Epithelial cell of esophagus (primary cell): Measurements from ENCODE around the gene FHIP2A.
A peak's percentile ranks its signal among the peaks of the same experiment; 100 is the strongest.

Experiments
- DNase-seq: peaks from one replicate; pipeline ENCODE4 v3.0.0; 2010; ENCODE audit warnings: low read depth
- H3K4me3 ChIP-seq: 2 replicates; pipeline ENCODE4 v1.5.1; 2011; ENCODE audit warnings: mild to moderate bottlenecking, low read length, control low read depth
- CTCF ChIP-seq: IDR thresholded peaks from 2 replicates; pipeline ENCODE4 v1.5.1; 2011; ENCODE audit warnings: low read depth, mild to moderate bottlenecking, low read length, control low read depth, inconsistent platforms; ENCODE audit not compliant: insufficient read depth; ENCODE audit errors: missing control alignments

Gene FHIP2A

GRCh38 chr10:114849674-114850073 is 28.1 kb downstream of the FHIP2A start:
- TF ChIP-seq CTCF, result no peak
- no peak overlapping the region for H3K4me3 ChIP-seq
- peak; percentile 2 for DNase-seq

- no peak overlapping the region for H3K4me3 ChIP-seq
- no peak for TF ChIP-seq CTCF
- no peak for DNase-seq
Measured at GRCh38 chr10:114850126-114850525, 28.5 kb downstream of the FHIP2A start.

DNA sequence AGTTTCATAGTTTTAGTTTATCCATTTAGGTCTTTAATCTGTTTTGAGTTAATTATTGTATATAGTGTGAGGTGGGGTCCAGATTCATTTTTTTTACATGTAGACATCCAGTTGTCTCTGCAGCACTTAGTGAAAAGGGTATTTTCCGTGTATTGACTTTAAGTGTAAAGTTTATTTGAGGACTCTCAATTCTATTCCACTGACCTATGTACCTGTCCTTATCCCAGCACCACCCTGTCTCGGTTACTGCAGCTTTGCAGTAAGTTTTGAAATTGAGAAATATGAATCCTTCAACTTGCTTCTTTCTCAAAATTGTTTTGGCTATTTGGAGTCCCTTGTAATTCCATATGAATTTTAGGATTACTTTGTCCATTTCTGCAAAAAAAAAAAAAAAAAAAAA is 29.8 kb downstream of the FHIP2A start:
- H3K4me3 ChIP-seq, result no peak overlapping the region
- TF ChIP-seq CTCF, result no peak
- no peak for DNase-seq

DNA sequence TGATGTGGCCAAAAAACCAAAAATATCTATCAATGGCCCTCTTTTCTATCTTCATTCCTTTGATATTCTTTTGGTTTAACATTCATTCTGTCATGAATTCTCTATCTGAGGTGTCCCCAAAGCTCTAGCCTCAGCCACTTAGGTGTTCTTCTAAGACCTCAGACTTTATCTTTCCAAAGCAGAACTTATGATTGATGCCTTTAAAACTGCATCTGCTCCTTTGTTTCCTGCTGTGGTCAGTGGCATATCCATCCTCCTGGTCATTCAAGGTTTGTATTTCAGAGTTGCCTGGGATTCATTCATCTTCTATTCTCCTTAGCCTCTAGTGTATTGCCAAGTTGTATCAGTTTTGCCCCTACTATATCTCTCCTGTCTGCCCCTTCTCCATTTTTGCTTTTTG is 30.6 kb downstream of the FHIP2A start:
- DNase-seq, result no peak
- H3K4me3 ChIP-seq, result no peak overlapping the region
- TF ChIP-seq CTCF, result no peak

DNA sequence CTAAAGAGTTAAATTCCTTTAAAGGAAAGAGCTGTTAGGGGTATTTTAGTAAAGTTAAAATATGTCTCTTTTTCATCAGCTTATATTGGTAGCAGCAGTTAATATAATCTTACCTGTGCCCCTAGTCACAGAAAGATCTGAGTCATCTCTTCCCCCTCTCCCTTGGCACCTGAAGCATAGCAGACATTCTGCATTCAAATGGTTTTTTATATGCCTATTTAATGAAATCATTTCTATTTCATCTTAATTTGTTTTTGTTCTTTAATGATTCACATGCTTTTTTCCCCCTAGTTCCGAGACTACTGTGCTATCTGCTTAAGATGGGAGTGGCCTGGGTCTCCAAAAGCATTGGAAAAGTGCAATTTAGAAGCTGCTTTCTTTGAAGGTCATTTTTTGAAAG is 33.3 kb downstream of the FHIP2A start:
- H3K4me3 ChIP-seq, result no peak overlapping the region
- no peak for TF ChIP-seq CTCF
- DNase-seq, result no peak

DNA sequence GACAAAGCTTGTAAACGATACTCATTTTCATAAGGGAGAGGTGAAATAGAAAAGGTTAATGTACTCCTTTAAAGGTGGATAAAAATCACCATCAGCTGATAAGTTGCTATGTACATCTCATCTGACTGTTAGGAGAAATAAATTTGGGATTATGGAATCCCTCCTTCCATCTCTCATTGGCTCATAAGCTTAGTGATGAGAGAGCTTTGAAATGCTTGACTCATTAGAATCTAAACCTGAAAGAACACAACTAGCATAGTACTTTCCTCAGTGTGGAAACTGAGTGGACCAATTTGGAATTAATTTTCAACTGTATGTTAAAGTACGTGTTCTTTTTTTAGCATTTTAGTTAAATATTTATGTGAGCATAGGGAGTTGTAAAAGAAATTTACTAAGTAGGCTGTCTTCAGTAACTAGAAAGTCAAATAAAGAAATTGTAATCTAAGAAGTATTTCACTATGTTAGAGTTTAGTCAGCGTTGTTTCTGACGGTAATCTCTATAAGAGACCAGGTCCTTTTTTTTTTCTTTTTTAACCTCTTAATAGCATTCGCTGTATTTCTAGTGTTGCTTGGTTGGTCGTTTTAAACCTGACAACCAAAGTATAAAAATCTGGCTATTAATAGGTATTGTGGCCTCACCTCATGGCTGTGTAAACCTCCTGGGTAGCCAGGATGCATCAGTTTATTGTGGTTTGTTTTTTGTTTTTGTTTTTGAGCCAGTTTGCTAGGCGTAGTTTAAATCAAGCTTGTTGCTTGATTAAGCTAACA is 34.4 kb downstream of the FHIP2A start:
- no peak for TF ChIP-seq CTCF
- peak; percentile 28 for DNase-seq
- no peak overlapping the region for H3K4me3 ChIP-seq
